ENCODE measurements around the gene INHBA.

The INHBA gene

DNA sequence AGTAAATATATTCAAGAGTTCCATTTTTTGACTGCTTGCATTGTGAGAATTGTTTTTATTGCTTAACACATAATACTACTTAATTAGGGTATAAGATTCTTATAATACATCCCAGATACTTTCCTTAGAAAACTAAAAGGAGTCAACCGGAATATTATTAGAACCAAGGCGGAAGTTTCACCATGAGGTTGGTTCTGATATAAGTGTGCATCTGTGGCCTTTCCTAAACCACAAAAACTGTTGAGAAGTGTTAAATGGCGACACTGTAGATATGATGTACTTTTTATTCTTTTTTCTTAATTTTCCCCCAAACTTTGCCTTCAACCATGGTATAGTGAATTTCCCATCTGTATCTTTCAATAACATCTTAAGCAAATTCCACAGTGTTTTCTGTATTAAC lies 32.3 kb upstream of the INHBA start:
- Histone ChIP-seq H3K9ac (ENCODE audit: low read length) (no peak overlapping the region), H3K9me3 (ENCODE audit: low read length) (no peaks in the 10 kb centered on the region), H3F3A (ENCODE audit: insufficient read depth, low read length) (no peaks in the 10 kb centered on the region), H3K4me3 (ENCODE audit: low read depth, low read length, poor library complexity, severe bottlenecking) (no peak overlapping the region), H2AFZ (ENCODE audit: low read length) (no peak overlapping the region), H4K20me1 (ENCODE audit: insufficient read depth, low read length) (no peaks in the 10 kb centered on the region), H3K27me3 (ENCODE audit: insufficient read depth, low read length) (no peaks in the 10 kb centered on the region), H3K79me2 (ENCODE audit: insufficient read depth, low read length) (no peaks in the 10 kb centered on the region), H3K4me1 (ENCODE audit: insufficient read depth, low read length, severe bottlenecking) (no peaks in the 10 kb centered on the region), H3K27ac (ENCODE audit: low read depth, low read length, poor library complexity, severe bottlenecking) (no peak overlapping the region), H3K4me2 (ENCODE audit: low read length) (no peak overlapping the region), H3K9me2 (ENCODE audit: low read depth, low read length) (no peaks in the 10 kb centered on the region), H3K36me3 (ENCODE audit: insufficient read depth, low read length) (no peaks in the 10 kb centered on the region)
- TF ChIP-seq, protein P1, sequence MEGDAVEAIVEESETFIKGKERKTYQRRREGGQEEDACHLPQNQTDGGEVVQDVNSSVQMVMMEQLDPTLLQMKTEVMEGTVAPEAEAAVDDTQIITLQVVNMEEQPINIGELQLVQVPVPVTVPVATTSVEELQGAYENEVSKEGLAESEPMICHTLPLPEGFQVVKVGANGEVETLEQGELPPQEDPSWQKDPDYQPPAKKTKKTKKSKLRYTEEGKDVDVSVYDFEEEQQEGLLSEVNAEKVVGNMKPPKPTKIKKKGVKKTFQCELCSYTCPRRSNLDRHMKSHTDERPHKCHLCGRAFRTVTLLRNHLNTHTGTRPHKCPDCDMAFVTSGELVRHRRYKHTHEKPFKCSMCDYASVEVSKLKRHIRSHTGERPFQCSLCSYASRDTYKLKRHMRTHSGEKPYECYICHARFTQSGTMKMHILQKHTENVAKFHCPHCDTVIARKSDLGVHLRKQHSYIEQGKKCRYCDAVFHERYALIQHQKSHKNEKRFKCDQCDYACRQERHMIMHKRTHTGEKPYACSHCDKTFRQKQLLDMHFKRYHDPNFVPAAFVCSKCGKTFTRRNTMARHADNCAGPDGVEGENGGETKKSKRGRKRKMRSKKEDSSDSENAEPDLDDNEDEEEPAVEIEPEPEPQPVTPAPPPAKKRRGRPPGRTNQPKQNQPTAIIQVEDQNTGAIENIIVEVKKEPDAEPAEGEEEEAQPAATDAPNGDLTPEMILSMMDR (IDR thresholded peaks at IDR 0.05; ENCODE audit: low read length): no peak
- TF ChIP-seq EZH2 (IDR thresholded peaks at IDR 0.05; ENCODE audit: borderline replicate concordance, low read length): no peak

DNA sequence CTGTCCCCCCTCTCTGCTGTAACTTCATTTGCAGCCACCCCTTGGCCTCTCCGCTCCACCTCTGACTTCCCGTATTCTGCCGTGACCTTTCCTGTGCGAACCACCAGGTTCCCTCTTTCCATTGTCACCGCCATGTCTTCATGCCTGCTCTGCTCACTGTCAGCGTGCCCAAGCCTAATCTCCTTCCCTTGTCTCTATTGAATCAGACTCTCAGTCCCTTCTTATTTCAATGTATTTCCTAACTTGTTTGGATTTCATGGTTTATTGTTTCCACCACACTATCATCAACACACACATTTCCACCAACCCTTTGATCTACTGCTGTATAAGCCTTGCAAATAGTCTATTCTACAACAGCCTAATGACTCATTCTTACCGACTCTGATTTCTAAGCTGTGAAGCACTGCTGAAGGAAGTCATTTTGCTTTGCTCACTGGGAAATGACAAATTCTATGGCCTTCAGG lies 30.0 kb upstream of the INHBA start:
- Histone ChIP-seq H4K20me1 (ENCODE audit: insufficient read depth, low read length) (no peaks in the 10 kb centered on the region), H3K4me1 (ENCODE audit: insufficient read depth, low read length, severe bottlenecking) (no peaks in the 10 kb centered on the region), H3K79me2 (ENCODE audit: insufficient read depth, low read length) (no peaks in the 10 kb centered on the region), H3K4me2 (ENCODE audit: low read length) (no peak overlapping the region), H3K27ac (ENCODE audit: low read depth, low read length, poor library complexity, severe bottlenecking) (no peak overlapping the region), H3K4me3 (ENCODE audit: low read depth, low read length, poor library complexity, severe bottlenecking) (no peak overlapping the region), H3K27me3 (ENCODE audit: insufficient read depth, low read length) (no peaks in the 10 kb centered on the region), H3K36me3 (ENCODE audit: insufficient read depth, low read length) (no peaks in the 10 kb centered on the region), H3K9me3 (ENCODE audit: low read length) (no peaks in the 10 kb centered on the region), H2AFZ (ENCODE audit: low read length) (no peak overlapping the region), H3K9me2 (ENCODE audit: low read depth, low read length) (no peaks in the 10 kb centered on the region), H3F3A (ENCODE audit: insufficient read depth, low read length) (no peaks in the 10 kb centered on the region), H3K9ac (ENCODE audit: low read length) (no peak overlapping the region)
- TF ChIP-seq, protein P1 (IDR thresholded peaks at IDR 0.05; ENCODE audit: low read length): no peak
- TF ChIP-seq EZH2 (IDR thresholded peaks at IDR 0.05; ENCODE audit: borderline replicate concordance, low read length): no peak

DNA sequence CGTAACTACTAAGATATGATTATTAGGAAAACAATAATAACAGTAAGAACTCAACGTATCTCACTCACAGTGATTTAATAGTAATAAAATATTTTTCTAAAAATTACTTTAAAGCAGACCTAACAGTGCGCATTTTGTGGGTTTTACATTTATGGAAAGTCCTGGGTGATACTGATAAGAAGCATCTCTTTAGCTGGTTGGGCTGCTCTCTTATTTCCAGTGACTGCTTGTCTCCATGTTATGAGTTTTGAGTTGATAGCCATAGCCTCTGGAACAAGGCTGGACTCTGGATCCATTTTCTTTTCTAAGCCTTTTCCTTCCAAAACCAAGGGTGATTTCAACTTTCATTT lies 29.5 kb upstream of the INHBA start:
- no peak overlapping the region for H3K27ac ChIP-seq (ENCODE audit: low read depth, low read length, poor library complexity, severe bottlenecking)
- no peaks in the 10 kb centered on the region for H3K36me3 ChIP-seq (ENCODE audit: insufficient read depth, low read length)
- no peak overlapping the region for H3K4me3 ChIP-seq (ENCODE audit: low read depth, low read length, poor library complexity, severe bottlenecking)
- no peaks in the 10 kb centered on the region for H3K9me2 ChIP-seq (ENCODE audit: low read depth, low read length)
- no peak overlapping the region for H3K4me2 ChIP-seq (ENCODE audit: low read length)
- TF ChIP-seq, protein P1 (IDR thresholded peaks at IDR 0.05; ENCODE audit: low read length): no peak
- no peak for TF ChIP-seq EZH2 (IDR thresholded peaks at IDR 0.05; ENCODE audit: borderline replicate concordance, low read length)
- H4K20me1 ChIP-seq (ENCODE audit: insufficient read depth, low read length): no peaks in the 10 kb centered on the region
- H3K9me3 ChIP-seq (ENCODE audit: low read length): no peaks in the 10 kb centered on the region
- H3K27me3 ChIP-seq (ENCODE audit: insufficient read depth, low read length): no peaks in the 10 kb centered on the region
- H3F3A ChIP-seq (ENCODE audit: insufficient read depth, low read length): no peaks in the 10 kb centered on the region
- no peaks in the 10 kb centered on the region for H3K79me2 ChIP-seq (ENCODE audit: insufficient read depth, low read length)
- no peak overlapping the region for H3K9ac ChIP-seq (ENCODE audit: low read length)
- H3K4me1 ChIP-seq (ENCODE audit: insufficient read depth, low read length, severe bottlenecking): no peaks in the 10 kb centered on the region
- no peak overlapping the region for H2AFZ ChIP-seq (ENCODE audit: low read length)
